GM12878 (cell line): Measurements from ENCODE around the gene HSD17B1. TPM values are rescaled to one million over a fixed set of nuclear protein-coding genes. Genes with fewer than 3 reads are reported as not detected.

Experiments used
- ATAC-seq: fragments of 200-7000 bp; cut with Tn5 transposase; 3 replicates; pipeline ENCODE4 v1.9.1; 2020; ENCODE audit warnings: mild to moderate bottlenecking, moderate library complexity
- BruUV-seq: library from RNA; stranded (reverse); fragments of 400-500 nt; replicated peaks from 2 replicates; lab custom pipeline; 2021; lab: Mats Ljungman, UMichigan
- CTCF ChIA-PET: fragments of 300-600 bp; sonication (Branson Sonifier 250); formaldehyde crosslinking; extraction: SDS; loops from one replicate; lab custom pipeline; 2021; ENCODE audit warnings: inconsistent platforms; lab: Yijun Ruan, JAX
- POLR2A ChIA-PET: fragments of 350-600 bp; formaldehyde crosslinking; extraction: SDS; loops from one replicate; lab custom pipeline; 2021; ENCODE audit warnings: inconsistent platforms; lab: Charles Lee
- RAD21 ChIA-PET: fragments of 300-600 bp; sonication (Branson Sonifier 250); formaldehyde crosslinking; loops from one replicate; lab custom pipeline; 2023; ENCODE audit warnings: antibody characterized with exemption; ENCODE audit not compliant: unreplicated experiment; lab: Charles Lee
- SMC1A ChIA-PET: fragments of 300-600 bp; sonication (Branson Sonifier 250); formaldehyde crosslinking; loops from one replicate; lab custom pipeline; 2023; ENCODE audit not compliant: unreplicated experiment, uncharacterized antibody; lab: Charles Lee
- DNase-seq: peaks from one replicate; pipeline ENCODE4 v3.0.0-alpha.2; 2011; ENCODE audit warnings: low read depth, low spot score
- FAIRE-seq: peaks from 3 replicates; lab custom pipeline; 2011; peaks lifted over from hg19 to GRCh38; lab: Jason Lieb, UNC
- H2AFZ ChIP-seq: 2 replicates; pipeline ENCODE4 v1.6.0; 2011; ENCODE audit warnings: low read depth, low read length, control low read depth; ENCODE audit not compliant: control insufficient read depth
- H3K27ac ChIP-seq: 2 replicates; pipeline ENCODE4 v1.5.1; 2011; ENCODE audit warnings: control low read depth; ENCODE audit not compliant: control insufficient read depth, insufficient read depth
- H3K27me3 ChIP-seq, 2 experiments: replicated peaks in 1 of 2; 2 replicates each; pipeline versions ENCODE4 v1.6.0 to v1.6.1; 2011; ENCODE audit warnings: low read length in 1 of 2; ENCODE audit not compliant: control insufficient read depth in 2 of 2, insufficient read depth in 2 of 2
- H3K36me3 ChIP-seq, 2 experiments: 2 replicates each; pipeline ENCODE4 v1.5.1; 2011; ENCODE audit warnings: low read length in 1 of 2; ENCODE audit not compliant: control insufficient read depth in 2 of 2, insufficient read depth in 2 of 2
- H3K4me1 ChIP-seq: 2 replicates; pipeline ENCODE4 v1.6.1; 2011; ENCODE audit warnings: mild to moderate bottlenecking, low read length, moderate library complexity, mixed read lengths; ENCODE audit not compliant: control insufficient read depth, insufficient read depth
- H3K4me2 ChIP-seq: 2 replicates; pipeline ENCODE4 v1.6.0; 2011; ENCODE audit warnings: control low read depth; ENCODE audit not compliant: control insufficient read depth, insufficient read depth
- H3K4me3 ChIP-seq: fragments of 200-600 bp; sonication (generic); 2 replicates; pipeline ENCODE4 v1.5.1; 2016
- H3K79me2 ChIP-seq: 2 replicates; pipeline ENCODE4 v1.6.0; 2011; ENCODE audit warnings: low read length; ENCODE audit not compliant: control insufficient read depth, insufficient read depth
- H3K9ac ChIP-seq: 2 replicates; pipeline ENCODE4 v1.8.0; 2011; ENCODE audit warnings: low read length, control low read depth, mixed read lengths; ENCODE audit not compliant: control insufficient read depth, insufficient read depth
- H3K9me3 ChIP-seq: replicated peaks from 3 replicates; pipeline ENCODE4 v1.5.1; 2011; ENCODE audit warnings: mild to moderate bottlenecking, low read length; ENCODE audit not compliant: control insufficient read depth, insufficient read depth
- H4K20me1 ChIP-seq: 2 replicates; pipeline ENCODE4 v1.6.0; 2011; ENCODE audit not compliant: control insufficient read depth, insufficient read depth
- ELK1 ChIP-seq: IDR thresholded peaks from 2 replicates; pipeline ENCODE4 v1.6.1; 2012; ENCODE audit warnings: low read depth, low read length, improper control_type of control experiment
- FOXM1 ChIP-seq: IDR thresholded peaks from 2 replicates; pipeline ENCODE4 v1.6.1; 2012; ENCODE audit warnings: low read depth, mild to moderate bottlenecking, inconsistent platforms, low read length, moderate library complexity
- HDAC2 ChIP-seq: fragments of 200-600 bp; sonication (generic); IDR thresholded peaks from 2 replicates; pipeline ENCODE4 v1.6.1; 2017
- HDGF ChIP-seq: fragments of 450-650 bp; IDR thresholded peaks from 2 replicates; pipeline ENCODE4 v1.6.1; 2016; ENCODE audit warnings: antibody characterized with exemption
- NFXL1 ChIP-seq: fragments of 450-650 bp; IDR thresholded peaks from 2 replicates; pipeline ENCODE4 v1.6.1; 2017; ENCODE audit warnings: antibody characterized with exemption, mild to moderate bottlenecking, borderline replicate concordance
- NR2C2 ChIP-seq: IDR thresholded peaks from 2 replicates; pipeline ENCODE4 v1.6.1; 2011; ENCODE audit warnings: borderline replicate concordance, low read depth; ENCODE audit not compliant: control insufficient read depth, insufficient read length
- SIX5 ChIP-seq: IDR thresholded peaks from 2 replicates; pipeline ENCODE4 v1.6.1; 2011; ENCODE audit warnings: mild to moderate bottlenecking, low read depth, low read length, moderate library complexity; ENCODE audit not compliant: severe bottlenecking
- SMARCA5 ChIP-seq: fragments of 450-650 bp; IDR thresholded peaks from 2 replicates; pipeline ENCODE4 v1.6.1; 2017; ENCODE audit warnings: mild to moderate bottlenecking
- SREBF1 ChIP-seq: IDR thresholded peaks from 2 replicates; pipeline ENCODE4 v1.6.1; 2012; ENCODE audit warnings: mild to moderate bottlenecking, low read length
- TARDBP ChIP-seq: IDR thresholded peaks from 2 replicates; pipeline ENCODE4 v1.6.1; 2016; ENCODE audit warnings: borderline replicate concordance
- WRNIP1 ChIP-seq: IDR thresholded peaks from 2 replicates; pipeline ENCODE4 v1.6.1; 2011; ENCODE audit warnings: low read depth, low read length, improper control_type of control experiment, borderline replicate concordance
- ZBED1 ChIP-seq: IDR thresholded peaks from 2 replicates; pipeline ENCODE4 v1.6.1; 2016; ENCODE audit warnings: borderline replicate concordance
- ZNF274 ChIP-seq: IDR thresholded peaks from one replicate; pipeline ENCODE4 v1.8.0; 2011; ENCODE audit not compliant: insufficient read length, insufficient read depth
- WGBS: methylation state at CpG from one replicate; pipeline ENCODE4 v1.1.6; 2016; ENCODE audit warnings: low lambda C conversion rate; ENCODE audit not compliant: insufficient replicate concordance, insufficient coverage; ENCODE audit errors: missing lambda C conversion rate; 5-methylcytosine and 5-hydroxymethylcytosine counted together
- in situ Hi-C: fragments of 300-500 bp; cut with MboI; formaldehyde crosslinking; loops from 9 replicates; pipeline ENCODE4 v1.14.3; 2018; ENCODE audit warnings: mixed read lengths
- intact Hi-C: fragments of 100-400 bp; cut with micrococcal nuclease; formaldehyde crosslinking; loops from one replicate; pipeline ENCODE4 v1.14.2; 2022; ENCODE audit not compliant: unreplicated experiment
- polyA plus RNA-seq, 11 experiments: library from polyadenylated mRNA; depleted of rRNA in 4 of 11; unstranded in 6 of 11; stranded (reverse) in 5 of 11; fragments of >200 nt; fragmentation: Nextera tagmentation in 4 of 11; fragmentation: Illumina TruSeq in 1 of 11; extraction: Ambion mirVana in 4 of 11; extraction: Trizol in 1 of 11; gene quantifications; 1 replicate in 1 of 11; 2 replicates in 10 of 11; pipeline versions ENCODE4 v1.2.1 to v1.2.3, GENCODE V29; 2011 to 2016; ENCODE audit warnings: inconsistent platforms in 2 of 11, missing spikeins in 2 of 11, low read depth in 1 of 11
- total RNA-seq, 4 experiments: library from RNA; depleted of rRNA in 3 of 4; stranded (reverse); fragments of >200 nt in 3 of 4; fragmentation: Illumina TruSeq in 1 of 4; extraction: Trizol in 1 of 4; gene quantifications; 2 replicates each; pipeline versions ENCODE4 v1.2.1 to v1.2.3, GENCODE V29; 2013 to 2021
- TF ChIP-seq, protein P1 (sequence below): IDR thresholded peaks from 2 replicates; pipeline ENCODE4 v1.6.1; 2012; ENCODE audit warnings: mild to moderate bottlenecking, low read depth, low read length
- TF ChIP-seq, protein P2 (sequence below): fragments of 450-650 bp; conservative IDR thresholded peaks from 2 replicates; pipeline ENCODE4 v1.6.1; 2017; ENCODE audit warnings: mild to moderate bottlenecking, moderate library complexity

HSD17B1 gene
- total and polyA plus RNA-seq, 10 of the 15 experiments (the other 5 are each of a cell fraction or from before 2014, with no cell fraction given), result 0.15 to 1.1 (median 0.42) TPM

GRCh38 chr17:42559075-42559474 is 6.4 kb downstream of the HSD17B1 start:
- FAIRE-seq (no peak), DNase-seq (no peak), ATAC-seq (no peak)
- ChIA-PET SMC1A (no interaction called here), POLR2A (interaction anchor here (0.6 to 1.4 kb wide), 3 partner anchors 47 to 426 kb away, joined by 3 to 6 read pairs (median 4); partner anchors contain the start of gene PLEKHH3), RAD21 (interaction anchor here (0.8 kb wide), 1 partner anchor 50 kb away, joined by 4 read pairs; the partner anchor contains the start of genes RETREG3 and TUBG1), CTCF (interaction anchor here (1.0 to 1.5 kb wide), 2 partner anchors 11 kb away, joined by 3 to 6 read pairs; no protein-coding TSS in a partner anchor)
- Histone ChIP-seq H3K36me3 (peaks cover 0 to 5% of the 10 kb centered on the region in 2 experiments; a peak in 1 of 4 replicates), H3K27me3 (no peaks in the 10 kb centered on the region), H3K9me3 (no peaks in the 10 kb centered on the region), H3K4me2 (no peak overlapping the region), H3K27ac (no peak overlapping the region), H3K9ac (no peak overlapping the region; the same call in 1 of the 2 replicates), H3K79me2 (peaks cover 41% of the 10 kb centered on the region), H3K4me3 (no peak overlapping the region), H3K4me1 (peaks cover 16% of the 10 kb centered on the region), H2AFZ (no peak overlapping the region), H4K20me1 (no peaks in the 10 kb centered on the region)
- intact Hi-C loops (no loop called here), in situ Hi-C loops (no loop called here)
- TF ChIP-seq NFXL1 (no peak), ZBED1 (no peak), SMARCA5 (no peak), NR2C2 (no peak), SIX5 (no peak), SREBF1 (no peak), ELK1 (no peak), FOXM1 (no peak), HDGF (no peak), HDAC2 (no peak), TARDBP (no peak), ZNF274 (no peak), WRNIP1 (no peak)
- TF ChIP-seq, protein P1, sequence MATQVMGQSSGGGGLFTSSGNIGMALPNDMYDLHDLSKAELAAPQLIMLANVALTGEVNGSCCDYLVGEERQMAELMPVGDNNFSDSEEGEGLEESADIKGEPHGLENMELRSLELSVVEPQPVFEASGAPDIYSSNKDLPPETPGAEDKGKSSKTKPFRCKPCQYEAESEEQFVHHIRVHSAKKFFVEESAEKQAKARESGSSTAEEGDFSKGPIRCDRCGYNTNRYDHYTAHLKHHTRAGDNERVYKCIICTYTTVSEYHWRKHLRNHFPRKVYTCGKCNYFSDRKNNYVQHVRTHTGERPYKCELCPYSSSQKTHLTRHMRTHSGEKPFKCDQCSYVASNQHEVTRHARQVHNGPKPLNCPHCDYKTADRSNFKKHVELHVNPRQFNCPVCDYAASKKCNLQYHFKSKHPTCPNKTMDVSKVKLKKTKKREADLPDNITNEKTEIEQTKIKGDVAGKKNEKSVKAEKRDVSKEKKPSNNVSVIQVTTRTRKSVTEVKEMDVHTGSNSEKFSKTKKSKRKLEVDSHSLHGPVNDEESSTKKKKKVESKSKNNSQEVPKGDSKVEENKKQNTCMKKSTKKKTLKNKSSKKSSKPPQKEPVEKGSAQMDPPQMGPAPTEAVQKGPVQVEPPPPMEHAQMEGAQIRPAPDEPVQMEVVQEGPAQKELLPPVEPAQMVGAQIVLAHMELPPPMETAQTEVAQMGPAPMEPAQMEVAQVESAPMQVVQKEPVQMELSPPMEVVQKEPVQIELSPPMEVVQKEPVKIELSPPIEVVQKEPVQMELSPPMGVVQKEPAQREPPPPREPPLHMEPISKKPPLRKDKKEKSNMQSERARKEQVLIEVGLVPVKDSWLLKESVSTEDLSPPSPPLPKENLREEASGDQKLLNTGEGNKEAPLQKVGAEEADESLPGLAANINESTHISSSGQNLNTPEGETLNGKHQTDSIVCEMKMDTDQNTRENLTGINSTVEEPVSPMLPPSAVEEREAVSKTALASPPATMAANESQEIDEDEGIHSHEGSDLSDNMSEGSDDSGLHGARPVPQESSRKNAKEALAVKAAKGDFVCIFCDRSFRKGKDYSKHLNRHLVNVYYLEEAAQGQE, result no peak
- TF ChIP-seq, protein P2, sequence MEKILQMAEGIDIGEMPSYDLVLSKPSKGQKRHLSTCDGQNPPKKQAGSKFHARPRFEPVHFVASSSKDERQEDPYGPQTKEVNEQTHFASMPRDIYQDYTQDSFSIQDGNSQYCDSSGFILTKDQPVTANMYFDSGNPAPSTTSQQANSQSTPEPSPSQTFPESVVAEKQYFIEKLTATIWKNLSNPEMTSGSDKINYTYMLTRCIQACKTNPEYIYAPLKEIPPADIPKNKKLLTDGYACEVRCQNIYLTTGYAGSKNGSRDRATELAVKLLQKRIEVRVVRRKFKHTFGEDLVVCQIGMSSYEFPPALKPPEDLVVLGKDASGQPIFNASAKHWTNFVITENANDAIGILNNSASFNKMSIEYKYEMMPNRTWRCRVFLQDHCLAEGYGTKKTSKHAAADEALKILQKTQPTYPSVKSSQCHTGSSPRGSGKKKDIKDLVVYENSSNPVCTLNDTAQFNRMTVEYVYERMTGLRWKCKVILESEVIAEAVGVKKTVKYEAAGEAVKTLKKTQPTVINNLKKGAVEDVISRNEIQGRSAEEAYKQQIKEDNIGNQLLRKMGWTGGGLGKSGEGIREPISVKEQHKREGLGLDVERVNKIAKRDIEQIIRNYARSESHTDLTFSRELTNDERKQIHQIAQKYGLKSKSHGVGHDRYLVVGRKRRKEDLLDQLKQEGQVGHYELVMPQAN, result no peak
- no TSS peak for BruUV-seq
- 95% methylated on average over 6 of the region's 6 CpGs for WGBS
